ENCODE measurements around the gene DQX1.

Gene DQX1

DNA sequence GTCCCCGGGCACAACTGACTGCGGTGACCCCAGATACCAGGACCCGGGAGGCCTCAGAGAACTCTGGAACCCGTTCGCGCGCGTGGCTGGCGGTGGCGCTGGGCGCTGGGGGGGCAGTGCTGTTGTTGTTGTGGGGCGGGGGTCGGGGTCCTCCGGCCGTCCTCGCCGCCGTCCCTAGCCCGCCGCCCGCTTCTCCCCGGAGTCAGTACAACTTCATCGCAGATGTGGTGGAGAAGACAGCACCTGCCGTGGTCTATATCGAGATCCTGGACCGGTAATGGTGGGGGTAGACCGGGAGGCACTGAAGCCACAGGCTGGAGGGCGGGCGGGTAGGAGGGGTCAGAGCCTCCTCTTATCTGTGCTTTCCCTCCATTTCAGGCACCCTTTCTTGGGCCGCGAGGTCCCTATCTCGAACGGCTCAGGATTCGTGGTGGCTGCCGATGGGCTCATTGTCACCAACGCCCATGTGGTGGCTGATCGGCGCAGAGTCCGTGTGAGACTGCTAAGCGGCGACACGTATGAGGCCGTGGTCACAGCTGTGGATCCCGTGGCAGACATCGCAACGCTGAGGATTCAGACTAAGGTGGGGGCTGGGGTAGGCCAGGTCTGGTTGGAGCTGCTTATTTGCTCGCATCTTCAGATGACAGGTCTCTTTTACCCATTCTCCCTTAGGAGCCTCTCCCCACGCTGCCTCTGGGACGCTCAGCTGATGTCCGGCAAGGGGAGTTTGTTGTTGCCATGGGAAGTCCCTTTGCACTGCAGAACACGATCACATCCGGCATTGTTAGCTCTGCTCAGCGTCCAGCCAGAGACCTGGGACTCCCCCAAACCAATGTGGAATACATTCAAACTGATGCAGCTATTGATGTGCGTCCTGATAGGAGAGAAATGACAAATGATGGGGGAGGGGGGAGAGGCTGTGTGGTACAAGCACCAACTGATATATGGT, 4.5 kb upstream of the DQX1 start:
- peak; percentile 43 for DNase-seq (ENCODE audit: low spot score)

DNA sequence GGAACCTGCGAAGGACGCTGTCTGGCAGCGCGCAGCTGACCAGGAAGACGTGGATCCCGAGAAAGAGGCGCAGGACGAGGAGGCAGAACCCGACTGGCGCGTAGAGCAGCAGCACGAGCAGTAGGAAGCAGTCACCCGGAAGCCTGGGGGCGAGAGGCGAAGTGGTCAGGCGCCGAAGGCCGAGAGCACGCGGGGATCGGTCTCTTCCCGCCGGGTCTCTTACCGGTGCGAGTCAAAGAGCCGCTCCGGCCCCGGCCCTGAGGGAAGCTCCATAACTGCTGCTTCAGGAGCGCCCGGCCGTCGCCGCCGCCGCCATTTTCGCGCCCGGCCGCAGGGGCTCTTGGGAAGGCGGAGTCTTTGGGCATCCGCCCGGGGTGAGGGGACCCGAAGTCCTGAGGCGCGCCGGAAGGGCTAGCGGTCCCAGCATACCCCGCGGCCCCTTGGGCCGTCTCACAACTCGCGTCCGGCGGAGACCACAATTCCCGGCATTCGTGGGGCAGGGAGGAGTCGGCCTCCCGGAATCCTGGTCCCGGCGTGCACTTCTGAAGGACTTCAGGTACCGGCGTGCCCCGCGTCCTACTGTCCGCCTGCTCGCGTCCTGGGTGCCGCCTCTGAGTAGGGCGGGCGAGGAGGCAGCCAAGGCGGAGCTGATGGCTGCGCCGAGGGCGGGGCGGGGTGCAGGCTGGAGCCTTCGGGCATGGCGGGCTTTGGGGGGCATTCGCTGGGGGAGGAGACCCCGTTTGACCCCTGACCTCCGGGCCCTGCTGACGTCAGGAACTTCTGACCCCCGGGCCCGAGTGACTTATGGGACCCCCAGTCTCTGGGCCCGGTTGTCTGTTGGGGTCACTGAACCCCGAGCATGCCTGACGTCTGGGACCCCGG, 3.6 kb upstream of the DQX1 start, which contains the start of the genes AUP1 and HTRA2:
TSS of gene AUP1 (minus strand) at position 350 of the 882 bp plus-strand sequence. CDS start at position 273, 77 bp downstream.
TSS of gene HTRA2 (plus strand) at position 577 of the 882 bp plus-strand sequence. CDS start at position 651, 74 bp downstream.
- peak; percentile 92 for DNase-seq (ENCODE audit: low spot score)

DNA sequence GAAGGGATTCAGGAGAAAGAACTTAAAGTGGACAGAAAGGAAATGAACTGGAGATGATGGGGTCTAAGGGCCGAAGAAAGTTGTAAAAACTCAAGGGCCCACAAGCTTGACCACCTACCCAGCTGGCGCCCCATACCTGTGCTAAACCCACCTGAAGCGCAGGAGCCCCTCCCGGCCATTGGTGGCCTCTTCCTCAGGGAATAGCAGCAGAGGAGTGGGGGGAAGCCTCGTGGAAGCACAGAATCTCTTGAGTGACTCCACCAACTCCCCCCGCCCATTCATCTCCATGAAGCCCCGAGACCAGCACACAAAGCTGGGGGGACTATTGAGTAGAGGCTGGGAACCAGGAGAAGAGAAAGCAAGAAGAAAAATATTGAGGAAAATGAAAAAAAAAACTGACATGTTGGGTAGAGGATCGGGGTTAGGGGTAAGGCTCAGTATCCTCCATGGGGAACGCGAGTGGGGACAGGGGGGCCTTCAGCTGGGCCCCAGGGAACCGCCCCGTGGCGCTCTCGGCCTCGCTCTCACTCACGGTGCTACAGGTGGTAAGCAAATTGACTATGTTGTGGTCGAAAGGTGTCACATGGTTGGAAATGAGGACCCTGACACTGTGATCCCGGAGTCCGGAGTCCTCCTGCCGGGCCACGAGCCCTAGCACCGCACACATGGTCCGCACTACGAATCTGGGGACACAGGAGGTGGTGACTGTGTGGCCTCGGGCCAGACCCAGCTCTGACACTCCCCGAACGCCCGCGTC, 2.7 kb upstream of the DQX1 start:
- DNase-seq (ENCODE audit: low spot score), result peak; percentile 13

DNA sequence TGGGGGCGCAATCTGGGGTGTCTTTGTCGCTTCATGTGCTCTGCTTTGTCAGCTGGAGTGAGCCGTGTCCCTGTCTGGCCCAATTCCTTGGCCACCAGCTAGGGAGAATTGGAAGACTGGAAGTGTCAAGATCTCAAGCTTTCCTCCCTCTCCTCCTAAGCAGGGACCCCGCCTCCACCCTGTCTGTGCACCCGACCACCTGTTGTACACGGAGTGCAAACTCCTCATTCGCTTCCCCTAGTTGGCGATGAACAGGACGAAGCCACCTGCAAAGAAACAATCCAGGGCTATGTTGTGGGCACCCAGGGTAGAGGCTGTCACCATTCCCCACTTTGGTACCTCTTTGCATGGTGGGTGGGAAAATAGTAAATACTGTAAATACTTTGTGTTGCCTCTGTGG, 1.7 kb upstream of the DQX1 start:
- DNase-seq (ENCODE audit: low spot score), result no peak

DNA sequence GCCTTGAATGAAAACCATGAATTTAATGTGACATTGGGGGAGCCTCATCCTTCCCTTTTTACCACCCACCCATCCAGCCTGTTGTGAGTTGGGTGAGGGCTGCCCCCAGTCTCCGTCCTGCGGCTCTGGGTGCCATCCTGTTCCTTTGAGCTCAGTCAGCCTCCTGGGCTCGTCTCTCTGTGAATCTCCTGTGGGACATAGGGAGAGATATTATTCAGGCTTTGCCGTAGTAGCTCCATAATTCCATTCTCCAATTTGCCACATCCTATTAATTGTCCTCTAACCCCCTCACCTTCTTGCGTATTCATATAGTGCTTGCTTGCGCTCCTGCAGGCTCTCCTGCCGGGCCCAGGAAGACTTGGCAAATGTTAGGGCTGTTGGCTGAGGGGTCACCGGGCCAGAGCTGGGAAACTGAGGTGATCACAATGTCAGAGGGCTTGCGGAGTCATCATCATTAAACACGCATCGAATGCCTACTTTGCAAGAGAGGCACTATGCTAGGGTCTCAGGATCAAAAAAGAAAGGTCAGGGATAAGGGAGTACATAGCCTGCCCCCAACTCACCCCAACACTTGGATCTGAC, 709 bp upstream of the DQX1 start:
- no peak for DNase-seq (ENCODE audit: low spot score)

DNA sequence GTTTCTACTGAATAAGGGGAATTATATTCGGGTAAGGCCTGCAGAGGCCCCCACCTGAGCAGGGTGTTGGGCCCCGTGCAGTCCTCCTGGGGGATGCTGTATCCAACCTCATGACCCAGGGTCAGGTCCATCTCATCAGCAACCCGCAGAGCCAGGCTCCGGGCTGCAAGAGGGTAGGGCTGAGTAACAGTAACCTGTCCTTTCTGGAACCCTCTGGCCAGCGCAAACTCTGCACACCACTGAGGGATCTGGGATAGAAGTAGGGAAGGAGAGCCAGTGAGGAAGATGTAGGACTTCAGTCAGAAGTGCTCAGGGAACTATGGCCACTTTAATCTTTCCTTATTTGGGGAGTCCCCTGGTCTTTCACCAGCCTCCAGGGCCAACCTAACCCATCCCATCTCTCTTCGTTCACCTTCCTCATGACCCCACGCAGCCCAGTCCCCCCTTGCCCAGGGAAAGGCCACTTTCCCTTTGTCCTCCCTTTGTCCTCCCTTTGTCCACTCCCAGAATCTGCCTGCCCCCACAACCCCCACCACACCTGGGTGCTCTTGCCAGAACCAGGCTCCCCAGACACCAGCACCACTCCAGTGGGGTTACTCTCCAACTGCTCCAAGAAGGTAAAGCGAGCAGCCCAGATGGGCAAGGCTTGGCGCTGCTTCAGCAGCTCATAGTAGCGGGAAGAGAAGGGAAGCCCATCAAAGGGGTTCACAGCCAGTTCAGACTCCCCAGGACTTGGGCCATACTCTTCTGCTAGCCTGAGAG, 895 bp downstream of the DQX1 start:
- DNase-seq (ENCODE audit: low spot score), result no peak

DNA sequence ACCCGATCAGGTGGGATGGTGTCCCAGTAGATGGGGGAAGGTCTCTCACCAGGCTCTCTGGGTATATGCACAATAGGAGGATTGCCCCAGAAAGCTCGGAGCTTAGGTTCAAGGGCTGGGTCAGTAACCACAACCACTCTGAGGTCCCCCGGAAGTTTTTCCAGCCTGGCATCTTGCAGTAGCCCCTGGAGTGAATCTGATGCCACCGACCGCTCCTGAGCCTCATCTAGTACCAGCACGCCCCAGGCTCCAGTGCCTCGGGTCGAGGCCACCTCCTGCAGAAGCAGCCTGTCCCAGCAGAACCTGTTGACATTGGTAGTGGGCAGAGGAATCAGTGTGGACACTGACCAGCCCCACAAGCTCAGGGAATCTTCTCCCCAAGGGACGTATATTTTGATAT, 2.0 kb downstream of the DQX1 start:
- no peak for DNase-seq (ENCODE audit: low spot score)

DNA sequence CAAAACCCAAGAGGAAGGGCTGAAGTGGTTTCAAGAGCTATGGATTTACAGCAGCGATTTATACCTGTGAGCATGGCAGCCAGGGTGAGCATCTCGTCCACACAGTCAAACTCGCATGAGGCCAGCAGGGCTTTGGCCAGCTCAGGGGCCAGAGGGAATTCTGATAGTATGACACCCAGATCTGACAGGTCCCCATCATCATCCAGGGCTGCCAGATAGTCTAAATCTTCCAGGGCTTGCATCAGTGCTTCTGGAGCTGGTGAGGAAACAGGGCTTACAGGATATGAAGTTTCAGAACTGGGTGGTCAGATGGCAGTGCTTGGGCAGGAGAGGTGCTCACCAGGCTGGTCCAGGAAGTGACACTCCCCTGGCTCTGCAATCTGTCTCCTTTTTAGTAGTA, 3.5 kb downstream of the DQX1 start:
- no peak for DNase-seq (ENCODE audit: low spot score)

DNA sequence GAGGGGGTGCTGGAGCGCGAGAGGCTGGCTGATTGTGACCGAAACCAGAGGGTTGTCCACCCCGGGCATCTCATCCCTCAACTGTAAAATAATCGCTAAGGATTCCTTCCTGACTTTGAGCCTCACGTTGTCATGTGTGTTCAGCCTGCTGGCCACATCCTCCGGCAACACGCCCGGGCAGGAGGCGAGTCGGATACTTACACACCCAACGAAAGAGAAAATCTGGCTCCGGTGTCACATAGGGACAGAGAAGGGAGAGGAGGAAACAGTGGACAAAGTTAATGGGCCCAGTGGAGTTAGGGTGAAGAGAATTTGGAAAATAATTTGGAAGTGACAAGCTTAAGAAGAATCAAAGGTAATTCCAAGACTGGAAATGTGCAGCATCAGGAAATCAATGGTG, 9.4 kb downstream of the DQX1 start:
- no peak for DNase-seq (ENCODE audit: low spot score)

DNA sequence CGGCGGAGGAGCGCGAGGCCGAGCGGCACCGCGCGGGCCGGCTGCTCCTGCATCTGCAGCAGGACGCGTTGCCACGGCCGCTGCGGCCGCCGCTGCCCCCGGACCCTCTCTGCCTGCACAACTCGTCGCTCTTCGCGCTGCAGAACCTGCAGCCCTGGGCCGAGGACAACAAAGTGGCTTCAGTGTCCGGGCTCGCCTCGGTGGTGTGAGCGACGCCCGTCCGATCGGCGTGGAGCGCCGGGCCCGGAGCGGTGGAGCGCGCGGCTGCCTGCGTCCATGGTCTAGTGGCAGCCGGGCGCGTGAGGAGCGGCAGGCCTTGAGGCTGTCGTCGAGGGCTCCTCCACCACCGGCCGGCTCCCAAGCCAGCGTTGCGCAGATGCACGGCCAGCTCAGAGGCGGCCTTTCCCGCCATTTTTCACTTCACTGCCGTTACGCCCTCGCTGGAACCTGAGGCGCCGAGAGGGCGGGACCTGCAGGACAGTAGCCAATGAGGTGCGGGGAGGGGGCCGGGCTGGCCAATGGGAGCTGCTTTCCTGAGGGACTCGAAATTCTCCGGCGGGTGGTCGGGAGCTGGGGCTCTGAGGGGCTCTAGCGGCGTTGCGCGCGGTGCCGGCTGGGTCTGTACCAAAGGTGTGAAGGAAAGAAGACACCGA, 9.9 kb downstream of the DQX1 start:
- peak; percentile 78 for DNase-seq (ENCODE audit: low spot score)

DNA sequence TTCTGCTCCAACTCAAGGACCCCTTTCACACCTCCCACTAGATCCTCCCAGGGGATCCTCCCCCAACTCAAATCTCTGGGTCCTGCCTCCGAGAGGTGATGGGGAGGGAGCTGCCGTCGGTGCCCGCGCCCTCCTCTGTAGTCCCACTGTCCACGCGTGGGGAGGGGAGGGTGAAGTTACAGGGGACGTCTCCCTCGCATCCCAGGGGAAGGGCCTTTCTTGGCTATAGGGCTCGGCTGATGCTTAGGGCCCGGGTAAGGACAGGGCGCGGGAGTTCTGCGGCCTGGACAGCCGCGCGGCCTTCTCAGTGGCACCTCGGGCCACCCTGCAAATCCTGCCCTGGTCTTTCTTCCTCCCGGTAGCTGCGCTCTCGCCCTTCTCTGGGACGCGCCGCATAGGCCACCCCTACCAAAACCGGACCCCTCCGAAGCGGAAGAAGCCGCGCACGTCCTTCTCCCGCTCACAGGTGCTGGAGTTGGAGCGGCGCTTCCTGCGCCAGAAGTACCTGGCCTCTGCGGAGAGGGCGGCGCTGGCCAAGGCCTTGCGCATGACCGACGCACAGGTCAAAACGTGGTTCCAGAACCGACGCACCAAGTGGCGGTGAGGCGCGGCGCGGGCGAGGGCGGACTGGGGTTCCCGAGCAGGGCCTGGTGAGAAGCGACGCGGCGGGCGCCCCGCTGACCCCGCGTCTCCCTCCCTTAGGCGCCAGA, 10.6 kb downstream of the DQX1 start:
- no peak for DNase-seq (ENCODE audit: low spot score)

DNA sequence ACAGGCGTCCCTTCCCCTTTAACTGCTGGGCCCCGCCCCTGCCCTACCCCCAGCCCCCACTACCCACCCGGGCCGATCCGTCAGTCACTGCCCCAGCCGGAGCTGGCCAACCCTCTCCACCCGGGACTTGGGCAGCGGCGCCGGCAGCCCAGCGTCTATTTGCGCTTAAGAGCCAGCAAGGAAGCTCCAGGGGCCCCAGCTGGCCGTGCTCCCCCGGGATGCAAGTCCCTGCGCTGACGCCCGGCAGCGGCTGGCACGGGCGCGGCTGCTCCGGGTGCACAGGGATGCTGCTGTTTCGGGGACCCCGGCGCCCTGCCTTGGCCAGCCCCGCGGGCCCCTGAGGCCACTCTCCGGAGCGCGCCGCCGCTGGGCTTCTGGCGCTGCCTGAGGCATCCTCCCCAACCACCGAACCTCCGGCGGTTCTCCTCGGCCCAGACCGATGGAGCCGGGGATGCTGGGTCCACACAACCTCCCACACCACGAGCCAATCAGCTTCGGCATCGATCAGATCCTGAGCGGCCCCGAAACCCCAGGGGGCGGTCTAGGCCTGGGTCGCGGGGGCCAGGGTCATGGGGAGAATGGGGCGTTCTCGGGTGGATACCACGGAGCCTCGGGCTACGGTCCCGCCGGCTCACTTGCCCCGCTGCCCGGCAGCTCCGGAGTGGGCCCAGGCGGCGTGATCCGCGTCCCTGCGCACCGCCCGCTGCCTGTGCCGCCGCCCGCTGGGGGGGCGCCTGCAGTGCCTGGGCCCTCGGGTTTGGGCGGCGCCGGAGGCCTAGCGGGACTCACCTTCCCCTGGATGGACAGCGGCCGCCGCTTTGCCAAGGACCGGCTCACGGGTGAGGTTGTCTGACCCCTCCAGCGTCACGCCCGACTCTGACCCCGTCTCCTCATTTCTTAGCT, 11.4 kb downstream of the DQX1 start, which contains the start of gene TLX2:
TSS of gene TLX2 (plus strand) at position 83 of the 903 bp plus-strand sequence. CDS start at position 440, 357 bp downstream.
- no peak for DNase-seq (ENCODE audit: low spot score)

DNA sequence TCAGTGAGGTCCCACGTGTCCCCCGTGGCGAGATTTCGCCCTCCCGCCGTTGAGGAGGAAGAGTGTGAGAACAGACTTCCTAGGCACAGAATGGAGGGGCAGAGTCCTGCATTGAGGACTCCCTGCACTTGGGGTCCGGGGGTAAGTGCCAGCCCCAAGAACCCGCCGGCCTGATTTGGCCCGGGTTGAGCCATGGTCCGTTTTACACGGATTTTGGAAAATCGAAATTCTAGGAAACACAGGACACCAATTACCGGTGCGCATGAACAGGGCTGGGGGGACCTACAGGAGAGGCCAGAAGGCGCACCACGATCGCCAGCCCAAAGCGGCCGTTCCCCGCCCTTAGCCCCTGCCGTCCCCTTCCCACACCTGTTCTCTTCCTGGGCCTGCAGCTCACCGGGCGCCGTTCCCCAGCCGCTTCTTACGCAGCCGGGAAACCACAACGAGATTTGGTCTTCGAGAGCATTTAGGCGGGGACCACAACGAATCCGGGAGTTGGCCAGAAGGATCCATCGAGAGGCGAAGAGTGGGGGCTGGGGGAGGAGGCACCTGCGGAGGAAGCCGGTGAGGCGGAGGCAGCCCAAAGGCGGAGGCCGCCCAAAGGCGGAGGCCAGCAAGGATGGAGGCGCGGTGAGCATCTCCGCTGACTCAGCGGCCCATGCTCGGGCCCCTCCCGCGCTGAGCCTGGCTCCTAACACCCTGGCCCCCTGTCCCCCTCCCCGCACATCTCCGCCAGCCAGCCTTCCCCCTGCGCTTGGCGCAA, 12.2 kb downstream of the DQX1 start:
- DNase-seq (ENCODE audit: low spot score), result peak; percentile 31

DNA sequence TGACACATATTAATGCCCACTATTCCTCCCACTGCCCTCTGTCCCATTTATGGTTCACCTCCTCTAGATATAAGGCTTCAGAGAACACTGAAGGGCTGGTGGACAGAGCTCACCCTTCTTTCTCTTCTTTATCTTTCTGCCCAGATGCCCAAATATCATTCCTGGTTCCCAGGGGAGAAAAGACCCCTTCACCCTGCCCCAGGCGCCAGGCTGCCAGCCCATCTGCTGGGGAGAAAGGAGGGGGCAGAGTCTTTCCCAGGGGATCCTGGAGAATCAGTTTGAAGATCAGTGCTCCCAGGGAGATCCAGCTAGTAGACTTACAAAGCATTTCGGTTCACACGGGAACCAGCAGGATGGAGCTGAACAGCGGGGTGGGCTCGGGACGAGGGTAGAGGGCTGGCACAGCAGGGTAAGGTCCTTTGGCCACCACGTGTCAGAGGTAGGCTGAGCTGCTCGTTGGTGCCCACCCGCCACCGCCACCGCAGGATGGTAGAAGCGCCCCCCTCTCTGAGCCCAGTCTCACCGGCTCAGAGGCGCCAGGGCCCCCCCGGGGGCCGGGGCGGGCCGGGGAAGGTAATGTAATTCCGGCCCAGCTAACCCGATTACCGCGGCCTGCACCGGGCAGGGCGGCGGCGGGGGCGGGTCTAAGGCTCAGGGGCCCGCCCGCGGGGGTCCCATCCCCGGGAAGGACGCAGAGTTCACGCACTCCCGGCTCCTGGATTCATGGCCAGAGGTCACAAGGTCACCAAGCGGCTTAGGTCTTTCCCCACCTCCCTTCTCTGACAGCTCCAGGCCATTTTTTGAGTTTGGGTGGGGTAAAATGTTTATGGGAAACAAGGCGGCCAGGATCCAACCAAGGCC, 13.1 kb downstream of the DQX1 start:
- DNase-seq (ENCODE audit: low spot score), result no peak

DNA sequence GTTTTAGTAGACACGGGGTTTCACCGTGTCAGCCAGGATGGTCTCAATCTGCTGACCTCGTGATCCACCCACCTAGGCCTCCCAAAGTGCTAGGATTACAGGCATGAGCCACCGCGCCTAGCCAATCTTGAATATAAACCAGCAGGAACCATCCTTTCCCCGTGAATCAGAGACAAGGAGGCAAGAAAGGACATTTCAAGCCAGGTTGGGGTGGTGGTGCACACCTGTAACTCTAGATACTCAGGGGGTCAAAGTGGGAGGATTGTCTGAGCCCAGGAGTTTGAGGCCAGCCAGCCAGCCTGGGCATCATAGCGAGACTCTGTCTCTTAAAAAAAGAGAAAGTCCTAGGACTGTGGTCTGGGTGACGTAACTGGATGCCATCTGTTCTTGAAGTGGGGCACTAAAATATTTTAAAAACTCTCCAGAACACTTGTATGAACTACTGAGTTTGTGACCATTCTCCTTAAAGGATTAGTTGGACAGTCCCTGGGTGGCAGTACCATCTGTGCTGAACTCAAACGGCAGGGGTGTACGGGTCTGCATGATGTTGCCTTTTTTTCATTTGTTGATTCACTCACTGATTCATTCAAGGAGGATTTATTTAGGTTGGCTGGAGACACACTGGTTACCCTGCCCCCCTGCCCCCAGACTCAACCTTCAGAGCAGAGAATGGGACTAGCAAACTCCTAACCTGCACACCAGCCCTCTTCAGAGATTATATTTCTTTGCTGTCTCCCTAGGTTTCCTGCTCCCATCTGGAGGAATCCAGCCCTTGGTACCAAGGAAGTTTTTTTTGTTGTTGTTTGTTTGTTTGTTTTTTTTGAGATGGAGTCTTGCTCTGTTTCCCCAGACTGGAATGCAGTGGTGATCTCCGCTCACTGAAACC, 14.7 kb downstream of the DQX1 start:
- DNase-seq (ENCODE audit: low spot score), result no peak

DNA sequence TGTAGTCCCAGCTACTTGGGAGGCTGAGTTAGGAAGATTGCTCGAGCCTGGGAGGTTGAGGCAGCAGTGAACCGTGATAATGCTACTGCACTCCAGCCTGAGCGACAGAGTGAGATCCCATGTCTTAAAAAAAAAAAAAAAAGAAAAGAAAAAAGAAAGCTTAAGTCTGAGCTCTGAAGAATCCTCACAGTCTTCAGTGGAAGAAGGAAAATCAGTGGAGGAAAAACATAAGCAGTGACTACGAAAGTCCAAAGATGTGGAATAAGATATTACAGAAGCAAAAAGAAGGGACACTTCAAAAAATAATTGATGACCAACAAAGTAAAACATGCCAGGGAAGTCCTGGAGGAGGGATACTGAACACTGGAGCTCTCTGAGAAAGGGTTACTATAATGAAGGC, 15.8 kb downstream of the DQX1 start:
- DNase-seq (ENCODE audit: low spot score), result no peak

Data from CD4-positive, alpha-beta T cell treated with Interleukin-15 for 4 hours (primary cell).